Neural progenitor cell (in vitro differentiated cells): ENCODE measurements around the gene TRABD.

Experiments
- CTCF ChIP-seq: fragments of 200-600 bp; sonication (generic); IDR thresholded peaks from 2 replicates; pipeline ENCODE4 v1.5.1; 2017; ENCODE audit warnings: antibody characterized with exemption, mild to moderate bottlenecking
- EZH2phosphoT487 ChIP-seq: fragments of 200-600 bp; sonication (generic); IDR thresholded peaks from 2 replicates; pipeline ENCODE4 v1.6.1; 2017; ENCODE audit warnings: antibody characterized with exemption

- TF ChIP-seq EZH2phosphoT487 (no peak), CTCF (no peak)
Measured at GRCh38 chr22:50242406-50242949, 56.8 kb downstream of the TRABD start.
